A549 (cell line): ENCODE measurements around the gene CAMK1. TPM values are rescaled to one million over a fixed set of nuclear protein-coding genes. Genes with fewer than 3 reads are reported as not detected.
A peak's percentile ranks its signal among the peaks of the same experiment; 100 is the strongest.

Source experiments
- ATAC-seq, 2 experiments: fragments of 200-7000 bp in 1 of 2; fragments of >200 bp in 1 of 2; cut with Nextera tagmentation in 1 of 2; cut with Tn5 transposase in 1 of 2; 3 replicates each; pipeline versions ENCODE4 v1.8.0 to v1.9.1; 2018 to 2020; ENCODE audit warnings: mild to moderate bottlenecking in 1 of 2, moderate library complexity in 1 of 2
- CTCF ChIA-PET: fragments of 300-600 bp; sonication (Branson Sonifier 250); formaldehyde crosslinking; extraction: SDS; loops from one replicate; lab custom pipeline; 2021; ENCODE audit warnings: antibody characterized with exemption, inconsistent platforms; lab: Yijun Ruan, JAX
- POLR2A ChIA-PET: fragments of 350-600 bp; formaldehyde crosslinking; extraction: SDS; loops from one replicate; lab custom pipeline; 2021; ENCODE audit warnings: antibody characterized with exemption, inconsistent platforms; lab: Yijun Ruan, JAX
- DNase-seq, 2 experiments: peaks; one replicate each; pipeline versions ENCODE4 v3.0.0 to v3.0.0-alpha.2; 2011 to 2016; ENCODE audit warnings: low read depth in 1 of 2, low spot score in 1 of 2
- FAIRE-seq: peaks from 2 replicates; lab custom pipeline; 2011; peaks lifted over from hg19 to GRCh38; lab: Jason Lieb, UNC
- H3K27ac ChIP-seq, 2 experiments: fragments of >200 bp; sonication (Bioruptor Twin); formaldehyde crosslinking; 3 replicates each; pipeline ENCODE4 v1.5.1; 2016 to 2017
- H3K4me1 ChIP-seq: fragments of >200 bp; sonication (Bioruptor Twin); formaldehyde crosslinking; 3 replicates; pipeline ENCODE4 v1.6.1; 2016
- H3K4me2 ChIP-seq: fragments of >200 bp; sonication (Bioruptor Twin); formaldehyde crosslinking; 3 replicates; pipeline ENCODE4 v1.6.1; 2016
- H3K4me3 ChIP-seq: fragments of >200 bp; sonication (Bioruptor Twin); formaldehyde crosslinking; 3 replicates; pipeline ENCODE4 v1.5.1; 2016
- H3K9me3 ChIP-seq: fragments of >200 bp; sonication (Bioruptor Twin); formaldehyde crosslinking; 3 replicates; pipeline ENCODE4 v1.6.1; 2016
- CEBPB ChIP-seq, 2 experiments: fragments of >200 bp in 1 of 2; sonication (Bioruptor Twin) in 1 of 2; formaldehyde crosslinking in 1 of 2; IDR thresholded peaks; 2 replicates each; pipeline ENCODE4 v1.6.1; 2012 to 2016
- CHD2 ChIP-seq: fragments of 150-350 bp; IDR thresholded peaks from 2 replicates; pipeline ENCODE4 v1.6.1; 2014; ENCODE audit warnings: low read length; ENCODE audit not compliant: partially characterized antibody
- CTCF ChIP-seq: fragments of >200 bp; sonication (Bioruptor Twin); formaldehyde crosslinking; IDR thresholded peaks from 3 replicates; pipeline ENCODE4 v1.5.1; 2016
- EHMT2 ChIP-seq: fragments of 200-600 bp; sonication (generic); IDR thresholded peaks from 2 replicates; pipeline ENCODE4 v1.6.1; 2016; ENCODE audit warnings: antibody characterized with exemption, low read depth, mild to moderate bottlenecking, moderate library complexity
- ELK1 ChIP-seq: fragments of 150-350 bp; IDR thresholded peaks from 2 replicates; pipeline ENCODE4 v1.6.1; 2014; ENCODE audit warnings: low read depth, mild to moderate bottlenecking, low read length
- EP300 ChIP-seq, 2 experiments: fragments of >200 bp; sonication (Bioruptor Twin); formaldehyde crosslinking; IDR thresholded peaks; 2 replicates in 1 of 2; 3 replicates in 1 of 2; pipeline ENCODE4 v1.6.1; 2016 to 2017
- ESRRA ChIP-seq: fragments of 150-350 bp; IDR thresholded peaks from 2 replicates; pipeline ENCODE4 v1.6.1; 2014; ENCODE audit warnings: mild to moderate bottlenecking, low read length, borderline replicate concordance
- FOSL2 ChIP-seq, 2 experiments: fragments of 450-650 bp in 1 of 2; fragments of >200 bp in 1 of 2; sonication (Bioruptor Twin) in 1 of 2; formaldehyde crosslinking; IDR thresholded peaks; 2 replicates each; pipeline versions ENCODE4 v1.5.0 to v1.6.1; 2016 to 2020; ENCODE audit warnings: mild to moderate bottlenecking in 1 of 2, moderate library complexity in 1 of 2
- FOXS1 ChIP-seq: fragments of 250-450 bp; sonication (Bioruptor Pico); IDR thresholded peaks from 2 replicates; pipeline ENCODE4 v1.5.0; 2020; ENCODE audit warnings: mild to moderate bottlenecking, moderate library complexity
- HOXA7 ChIP-seq: fragments of 250-450 bp; sonication (Bioruptor Pico); IDR thresholded peaks from 2 replicates; pipeline ENCODE4 v1.5.0; 2020; ENCODE audit warnings: mild to moderate bottlenecking, moderate library complexity
- KDM1A ChIP-seq: fragments of 200-600 bp; sonication (generic); IDR thresholded peaks from 2 replicates; pipeline ENCODE4 v1.6.1; 2016; ENCODE audit warnings: low read depth, mild to moderate bottlenecking
- KDM5A ChIP-seq: fragments of 200-600 bp; sonication (generic); IDR thresholded peaks from 2 replicates; pipeline ENCODE4 v1.6.1; 2016; ENCODE audit warnings: antibody characterized with exemption, mild to moderate bottlenecking
- MAFK ChIP-seq: fragments of 450-650 bp; IDR thresholded peaks from 2 replicates; pipeline ENCODE4 v1.6.1; 2014; ENCODE audit not compliant: partially characterized antibody
- MAX ChIP-seq: IDR thresholded peaks from 2 replicates; pipeline ENCODE4 v1.6.1; 2012
- NPAS2 ChIP-seq: fragments of 250-450 bp; sonication (Bioruptor Pico); IDR thresholded peaks from 2 replicates; pipeline ENCODE4 v1.8.0; 2022; ENCODE audit warnings: mild to moderate bottlenecking, moderate library complexity, borderline replicate concordance
- PBX3 ChIP-seq: IDR thresholded peaks from 2 replicates; pipeline ENCODE4 v1.6.1; 2012
- POLR2AphosphoS2 ChIP-seq: conservative IDR thresholded peaks from 2 replicates; pipeline ENCODE4 v1.6.1; 2012; ENCODE audit warnings: low read length, improper control_type of control experiment, inconsistent platforms
- RAD21 ChIP-seq, 2 experiments: fragments of >200 bp in 1 of 2; sonication (Bioruptor Twin) in 1 of 2; formaldehyde crosslinking in 1 of 2; IDR thresholded peaks in 1 of 2; conservative IDR thresholded peaks in 1 of 2; 2 replicates in 1 of 2; 3 replicates in 1 of 2; pipeline ENCODE4 v1.6.1; 2012 to 2018; ENCODE audit warnings: inconsistent platforms in 1 of 2
- SMC3 ChIP-seq: fragments of >200 bp; sonication (Bioruptor Twin); formaldehyde crosslinking; IDR thresholded peaks from 3 replicates; pipeline ENCODE4 v1.6.1; 2018; ENCODE audit warnings: inconsistent platforms
- SREBF2 ChIP-seq: fragments of 450-650 bp; IDR thresholded peaks from 2 replicates; pipeline ENCODE4 v1.6.1; 2014; ENCODE audit warnings: mild to moderate bottlenecking, moderate library complexity
- TFCP2L1 ChIP-seq: fragments of 250-450 bp; sonication (Bioruptor Pico); IDR thresholded peaks from 2 replicates; pipeline ENCODE4 v1.5.0; 2021; ENCODE audit warnings: mild to moderate bottlenecking
- WGBS: methylation state at CpG from one replicate; pipeline ENCODE4 v1.1.6; 2017; ENCODE audit errors: missing lambda C conversion rate; 5-methylcytosine and 5-hydroxymethylcytosine counted together
- polyA plus RNA-seq, 4 experiments: library from polyadenylated mRNA; depleted of rRNA in 3 of 4; stranded (reverse); fragments of >200 nt; fragmentation: RNase III in 1 of 4; extraction: RNeasy Plus Mini Kit Qiagen cat#74134 plus additional on column Dnase treatment in 1 of 4; gene quantifications; 2 replicates in 3 of 4; 3 replicates in 1 of 4; pipeline ENCODE4 v1.2.3, GENCODE V29; 2011 to 2017

CAMK1 gene
- polyA plus RNA-seq, 2 of the 4 experiments (the other 2 are of a cell fraction) = 13.5 to 15.6 TPM

- ATAC-seq = no peak
These were observed 15.2 kb upstream of the CAMK1 start for GRCh38 chr3:9784965-9785364.

GRCh38 chr3:9783954-9784353 lies 14.2 kb upstream of the CAMK1 start:
- Histone ChIP-seq H3K4me2 (no peak overlapping the region), H3K27ac (no peak overlapping the region), H3K4me3 (no peak overlapping the region), H3K9me3 (no peaks in the 10 kb centered on the region), H3K4me1 (no peaks in the 10 kb centered on the region)
- FAIRE-seq = no peak
- DNase-seq = no peak
- TF ChIP-seq HOXA7 (CRISPR knock-in tag) = no peak
- TF ChIP-seq ELK1 = no peak
- no peak for TF ChIP-seq CEBPB (IDR thresholded peaks at IDR 0.05)
- TF ChIP-seq MAX = no peak
- 95% methylated on average over 10 of the region's 14 CpGs for WGBS
- POLR2A ChIA-PET = interaction anchor here (1.1 kb wide), 1 partner anchor 9 kb away, joined by 3 read pairs; the partner anchor contains the start of genes ARPC4 and TADA3
- no peak for ATAC-seq
- CTCF ChIA-PET = no interaction called here

More at GRCh38 chr3:9784965-9785364, 15.2 kb upstream of the CAMK1 start:
- H3K4me3 ChIP-seq = no peak overlapping the region
- FAIRE-seq (no peak), DNase-seq (no peak)
- no peak overlapping the region for H3K4me2 ChIP-seq
- TF ChIP-seq EHMT2 = no peak
- no peak for TF ChIP-seq NPAS2 (CRISPR knock-in tag)
- no peak for TF ChIP-seq KDM1A
- no peak for TF ChIP-seq MAFK
- no peak for TF ChIP-seq SREBF2
- no peak for TF ChIP-seq CHD2
- TF ChIP-seq FOSL2 (IDR thresholded peaks at IDR 0.05) = no peak
- TF ChIP-seq FOSL2 (CRISPR knock-in tag; IDR thresholded peaks at IDR 0.05) = no peak
- no peak for TF ChIP-seq TFCP2L1
- no peak for TF ChIP-seq PBX3
- TF ChIP-seq ESRRA = no peak
- no peak for TF ChIP-seq SMC3
- no peak for TF ChIP-seq ELK1
- no peak for TF ChIP-seq FOXS1 (CRISPR knock-in tag)
- TF ChIP-seq KDM5A = no peak
- TF ChIP-seq EP300 (IDR thresholded peaks at IDR 0.05) = no peak
- no peak for TF ChIP-seq MAX
- TF ChIP-seq POLR2AphosphoS2 = no peak
- WGBS = 93% methylated on average over 4 of the region's 4 CpGs
- H3K9me3 ChIP-seq = no peaks in the 10 kb centered on the region
- no peak overlapping the region for H3K27ac ChIP-seq
- ChIA-PET POLR2A (interaction anchor here (1.1 kb wide), 1 partner anchor 8 kb away, joined by 3 read pairs; the partner anchor contains the start of genes ARPC4 and TADA3), CTCF (interaction anchor here (1.4 to 1.6 kb wide), 2 partner anchors 24 to 69 kb away, joined by 4 to 5 read pairs; no protein-coding TSS in a partner anchor)
- no peaks in the 10 kb centered on the region for H3K4me1 ChIP-seq

GRCh38 chr3:9782770-9783169 lies 13.0 kb upstream of the CAMK1 start:
- H3K27ac ChIP-seq = no peak overlapping the region
- 37% methylated on average over 3 of the region's 3 CpGs for WGBS
- no peaks in the 10 kb centered on the region for H3K4me1 ChIP-seq
- H3K9me3 ChIP-seq = no peaks in the 10 kb centered on the region
- ChIA-PET POLR2A (interaction anchor here (0.6 kb wide), 1 partner anchor 10 kb away, joined by 3 read pairs; the partner anchor contains the start of gene ARPC4), CTCF (interaction anchor here (0.6 to 1.9 kb wide), 10 partner anchors 8 to 219 kb away, joined by 3 to 9 read pairs (median 4); partner anchors contain the start of genes ARPC4 and TADA3)
- DNase-seq = peak; percentile 31 to 45
- no peak overlapping the region for H3K4me2 ChIP-seq
- peak in 1 of 2 experiments; percentile 70; a peak in 3 of 6 replicates for ATAC-seq
- no peak for FAIRE-seq
- H3K4me3 ChIP-seq = no peak overlapping the region
- TF ChIP-seq KDM5A = no peak
- peak; percentile 33 for TF ChIP-seq CTCF
- TF ChIP-seq RAD21 (conservative IDR thresholded peaks at IDR 0.05 in 1 of 2, IDR thresholded peaks at IDR 0.05 in 1 of 2) = peak in 1 of 2 experiments; percentile 59; a peak in 3 of 5 replicates
